ENCODE data around the gene RAP2B. TPM values are rescaled to one million over a fixed set of nuclear protein-coding genes. Genes with fewer than 3 reads are reported as not detected.
"Not testable (repeated sequence)": the region's sequence is repeated elsewhere in the genome, so short reads cannot be mapped to it uniquely, and the experiment has no call there.

The RAP2B gene
- polyA plus RNA-seq, 1 of the 3 experiments (the other 2 are of a cell fraction) = 7.3 TPM

GRCh38 chr3:153190923-153191322 is 28.9 kb downstream of the RAP2B start:
- H3K4me1 ChIP-seq (ENCODE audit: control insufficient read depth in 1 of 2, insufficient read depth in 2 of 2, low read depth in 1 of 2, low read length in 1 of 2) = peaks cover 3 to 5% of the 10 kb centered on the region in 2 experiments; a peak in 1 of 4 replicates
- H3K36me3 ChIP-seq (replicated peaks in 1 of 2; ENCODE audit: control insufficient read depth in 1 of 2, insufficient read depth in 2 of 2, low read length in 1 of 2) = no peaks in the 10 kb centered on the region
- H3F3A ChIP-seq (replicated peaks; ENCODE audit: insufficient read depth) = peaks cover 3% of the 10 kb centered on the region
- no peak overlapping the region for H3K4me3 ChIP-seq (ENCODE audit: low read depth in 2 of 2, low read length in 1 of 2)
- TF ChIP-seq SIN3A (IDR thresholded peaks at IDR 0.05; ENCODE audit: borderline replicate concordance, low read depth, low read length) (no peak), FOXJ3 (CRISPR knock-in tag; IDR thresholded peaks at IDR 0.05) (no peak), FOXM1 (IDR thresholded peaks at IDR 0.05; ENCODE audit: low read depth) (no peak), JUND (IDR thresholded peaks at IDR 0.05) (no peak), TEAD4 (IDR thresholded peaks at IDR 0.05; ENCODE audit: borderline replicate concordance, insufficient read depth) (no peak), MEF2A (IDR thresholded peaks at IDR 0.05; ENCODE audit: borderline replicate concordance, low read depth) (no peak), GABPA (IDR thresholded peaks at IDR 0.05; ENCODE audit: low read depth) (no peak)
- TF ChIP-seq, protein P1, sequence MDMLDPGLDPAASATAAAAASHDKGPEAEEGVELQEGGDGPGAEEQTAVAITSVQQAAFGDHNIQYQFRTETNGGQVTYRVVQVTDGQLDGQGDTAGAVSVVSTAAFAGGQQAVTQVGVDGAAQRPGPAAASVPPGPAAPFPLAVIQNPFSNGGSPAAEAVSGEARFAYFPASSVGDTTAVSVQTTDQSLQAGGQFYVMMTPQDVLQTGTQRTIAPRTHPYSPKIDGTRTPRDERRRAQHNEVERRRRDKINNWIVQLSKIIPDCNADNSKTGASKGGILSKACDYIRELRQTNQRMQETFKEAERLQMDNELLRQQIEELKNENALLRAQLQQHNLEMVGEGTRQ (IDR thresholded peaks at IDR 0.05; ENCODE audit: borderline replicate concordance, low read depth, low read length) = no peak
- TF ChIP-seq, protein P2, sequence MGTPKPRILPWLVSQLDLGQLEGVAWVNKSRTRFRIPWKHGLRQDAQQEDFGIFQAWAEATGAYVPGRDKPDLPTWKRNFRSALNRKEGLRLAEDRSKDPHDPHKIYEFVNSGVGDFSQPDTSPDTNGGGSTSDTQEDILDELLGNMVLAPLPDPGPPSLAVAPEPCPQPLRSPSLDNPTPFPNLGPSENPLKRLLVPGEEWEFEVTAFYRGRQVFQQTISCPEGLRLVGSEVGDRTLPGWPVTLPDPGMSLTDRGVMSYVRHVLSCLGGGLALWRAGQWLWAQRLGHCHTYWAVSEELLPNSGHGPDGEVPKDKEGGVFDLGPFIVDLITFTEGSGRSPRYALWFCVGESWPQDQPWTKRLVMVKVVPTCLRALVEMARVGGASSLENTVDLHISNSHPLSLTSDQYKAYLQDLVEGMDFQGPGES (IDR thresholded peaks at IDR 0.05; ENCODE audit: low read depth, low read length) = no peak
- TF ChIP-seq, protein P3, sequence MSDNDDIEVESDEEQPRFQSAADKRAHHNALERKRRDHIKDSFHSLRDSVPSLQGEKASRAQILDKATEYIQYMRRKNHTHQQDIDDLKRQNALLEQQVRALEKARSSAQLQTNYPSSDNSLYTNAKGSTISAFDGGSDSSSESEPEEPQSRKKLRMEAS (IDR thresholded peaks at IDR 0.05; ENCODE audit: low read depth) = no peak
- TF ChIP-seq, protein P4, sequence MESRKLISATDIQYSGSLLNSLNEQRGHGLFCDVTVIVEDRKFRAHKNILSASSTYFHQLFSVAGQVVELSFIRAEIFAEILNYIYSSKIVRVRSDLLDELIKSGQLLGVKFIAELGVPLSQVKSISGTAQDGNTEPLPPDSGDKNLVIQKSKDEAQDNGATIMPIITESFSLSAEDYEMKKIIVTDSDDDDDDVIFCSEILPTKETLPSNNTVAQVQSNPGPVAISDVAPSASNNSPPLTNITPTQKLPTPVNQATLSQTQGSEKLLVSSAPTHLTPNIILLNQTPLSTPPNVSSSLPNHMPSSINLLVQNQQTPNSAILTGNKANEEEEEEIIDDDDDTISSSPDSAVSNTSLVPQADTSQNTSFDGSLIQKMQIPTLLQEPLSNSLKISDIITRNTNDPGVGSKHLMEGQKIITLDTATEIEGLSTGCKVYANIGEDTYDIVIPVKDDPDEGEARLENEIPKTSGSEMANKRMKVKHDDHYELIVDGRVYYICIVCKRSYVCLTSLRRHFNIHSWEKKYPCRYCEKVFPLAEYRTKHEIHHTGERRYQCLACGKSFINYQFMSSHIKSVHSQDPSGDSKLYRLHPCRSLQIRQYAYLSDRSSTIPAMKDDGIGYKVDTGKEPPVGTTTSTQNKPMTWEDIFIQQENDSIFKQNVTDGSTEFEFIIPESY (IDR thresholded peaks at IDR 0.05; ENCODE audit: borderline replicate concordance, low read depth) = no peak
- H3K9me3 ChIP-seq = no peaks in the 10 kb centered on the region; the same call in 1 of the 2 replicates
- CTCF ChIA-PET = no interaction called here
- no peaks in the 10 kb centered on the region for H4K20me1 ChIP-seq (ENCODE audit: insufficient read depth)
- no peak for DNase-seq
- no peak overlapping the region for H3K4me2 ChIP-seq
- POLR2A ChIA-PET = no interaction called here
- H3K9ac ChIP-seq = no peak overlapping the region
- H3K27me3 ChIP-seq (ENCODE audit: insufficient read depth) = no peaks in the 10 kb centered on the region
- H2AFZ ChIP-seq (ENCODE audit: low read depth) = 0 out of 2 replicates have a peak overlapping the region, but pooled peaks have one; percentile 7
- WGBS (ENCODE audit: low lambda C conversion rate) = 28% methylated on average over 2 of the region's 2 CpGs
- H3K9me2 ChIP-seq = no peaks in the 10 kb centered on the region
- no peaks in the 10 kb centered on the region for H3K79me2 ChIP-seq (ENCODE audit: insufficient read depth)
- H3K27ac ChIP-seq (ENCODE audit: low read depth in 2 of 2, low read length in 1 of 2) = no peak overlapping the region

GRCh38 chr3:153192327-153192726 is 30.3 kb downstream of the RAP2B start:
- Histone ChIP-seq H3K79me2 (ENCODE audit: insufficient read depth) (no peaks in the 10 kb centered on the region), H3K9me3 (no peaks in the 10 kb centered on the region; the same call in 1 of the 2 replicates), H3K27ac (ENCODE audit: low read depth in 2 of 2, low read length in 1 of 2) (no peak overlapping the region), H3K4me1 (ENCODE audit: control insufficient read depth in 1 of 2, insufficient read depth in 2 of 2, low read depth in 1 of 2, low read length in 1 of 2) (peaks cover 3 to 5% of the 10 kb centered on the region in 2 experiments; a peak in 1 of 4 replicates), H2AFZ (ENCODE audit: low read depth) (no peak overlapping the region), H3K9ac (no peak overlapping the region), H3K36me3 (replicated peaks in 1 of 2; ENCODE audit: control insufficient read depth in 1 of 2, insufficient read depth in 2 of 2, low read length in 1 of 2) (no peaks in the 10 kb centered on the region), H3K9me2 (no peaks in the 10 kb centered on the region), H3F3A (replicated peaks; ENCODE audit: insufficient read depth) (peaks cover 3% of the 10 kb centered on the region), H3K4me2 (no peak overlapping the region), H4K20me1 (ENCODE audit: insufficient read depth) (no peaks in the 10 kb centered on the region), H3K4me3 (ENCODE audit: low read depth in 2 of 2, low read length in 1 of 2) (no peak overlapping the region), H3K27me3 (ENCODE audit: insufficient read depth) (no peaks in the 10 kb centered on the region)
- ChIA-PET POLR2A (no interaction called here), CTCF (no interaction called here)
- TF ChIP-seq FOXJ3 (CRISPR knock-in tag; IDR thresholded peaks at IDR 0.05) = no peak
- TF ChIP-seq SIN3A (IDR thresholded peaks at IDR 0.05; ENCODE audit: borderline replicate concordance, low read depth, low read length) = no peak
- no peak for TF ChIP-seq EP300 (IDR thresholded peaks at IDR 0.05; ENCODE audit: borderline replicate concordance in 1 of 2, low read depth in 1 of 2, low read length in 1 of 2)
- no peak for TF ChIP-seq MEF2A (IDR thresholded peaks at IDR 0.05; ENCODE audit: borderline replicate concordance, low read depth)
- TF ChIP-seq RCOR1 (IDR thresholded peaks at IDR 0.05; ENCODE audit: low read length) = no peak
- no peak for TF ChIP-seq RFX5 (IDR thresholded peaks at IDR 0.05; ENCODE audit: low read length)
- TF ChIP-seq EZH2phosphoT487 (IDR thresholded peaks at IDR 0.05; ENCODE audit: borderline replicate concordance, low read depth) = no peak
- TF ChIP-seq, protein P5, sequence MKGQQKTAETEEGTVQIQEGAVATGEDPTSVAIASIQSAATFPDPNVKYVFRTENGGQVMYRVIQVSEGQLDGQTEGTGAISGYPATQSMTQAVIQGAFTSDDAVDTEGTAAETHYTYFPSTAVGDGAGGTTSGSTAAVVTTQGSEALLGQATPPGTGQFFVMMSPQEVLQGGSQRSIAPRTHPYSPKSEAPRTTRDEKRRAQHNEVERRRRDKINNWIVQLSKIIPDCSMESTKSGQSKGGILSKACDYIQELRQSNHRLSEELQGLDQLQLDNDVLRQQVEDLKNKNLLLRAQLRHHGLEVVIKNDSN (IDR thresholded peaks at IDR 0.05; ENCODE audit: borderline replicate concordance, low read depth) = no peak
- no peak for DNase-seq

DNA sequence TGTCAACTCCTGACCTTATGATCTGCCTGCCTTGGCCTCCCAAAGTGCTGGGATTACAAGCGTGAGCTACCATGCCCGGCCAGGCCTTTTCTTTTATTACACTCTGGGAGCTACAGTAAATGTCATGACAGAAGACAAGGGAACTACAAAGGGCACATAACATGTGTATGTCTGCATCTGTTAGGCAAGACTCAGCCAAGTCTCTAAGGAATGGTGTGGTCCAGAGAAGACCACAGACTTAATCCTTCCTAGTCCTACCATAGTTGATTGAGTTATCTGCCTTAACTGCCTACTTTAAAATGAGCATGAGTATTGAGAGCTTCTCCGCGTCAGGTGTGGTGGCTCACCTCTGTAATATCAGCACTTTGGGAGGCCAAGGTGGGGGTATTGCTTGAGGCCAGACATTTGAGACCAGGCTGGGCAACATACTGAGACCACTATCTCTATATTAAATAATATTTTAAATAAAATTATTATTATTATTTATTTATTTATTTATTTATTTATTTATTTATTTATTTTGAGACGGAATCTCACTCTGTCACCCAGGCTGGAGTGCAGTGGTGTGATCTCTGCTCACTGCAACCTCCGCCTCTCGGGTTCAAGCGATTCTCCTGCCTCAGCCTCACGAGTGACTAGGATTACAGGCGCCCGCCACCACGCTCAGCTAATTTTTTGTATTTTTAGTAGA is 31.9 kb downstream of the RAP2B start:
- H3K9me2 ChIP-seq; H3K27me3 ChIP-seq (ENCODE audit: insufficient read depth); H3K36me3 ChIP-seq (replicated peaks in 1 of 2; ENCODE audit: control insufficient read depth in 1 of 2, insufficient read depth in 2 of 2, low read length in 1 of 2); H2AFZ ChIP-seq (ENCODE audit: low read depth); H3K79me2 ChIP-seq (ENCODE audit: insufficient read depth); H4K20me1 ChIP-seq (ENCODE audit: insufficient read depth); CTCF ChIA-PET; H3K4me1 ChIP-seq (ENCODE audit: control insufficient read depth in 1 of 2, insufficient read depth in 2 of 2, low read depth in 1 of 2, low read length in 1 of 2); H3K27ac ChIP-seq (ENCODE audit: low read depth in 2 of 2, low read length in 1 of 2); DNase-seq; H3K4me2 ChIP-seq; H3K4me3 ChIP-seq (ENCODE audit: low read depth in 2 of 2, low read length in 1 of 2); H3F3A ChIP-seq (replicated peaks; ENCODE audit: insufficient read depth); H3K9me3 ChIP-seq; POLR2A ChIA-PET; H3K9ac ChIP-seq: not testable (repeated sequence)
- WGBS (ENCODE audit: low lambda C conversion rate) = 94% methylated on average over 12 of the region's 12 CpGs

Data from SK-N-SH (cell line).